GM21619 (cell line): ENCODE data around the gene PARP9.
A peak's percentile ranks its signal among the peaks of the same experiment; 100 is the strongest.
"Not testable (repeated sequence)": the region's sequence is repeated elsewhere in the genome, so short reads cannot be mapped to it uniquely, and the experiment has no call there.

Experiments
- ATAC-seq: cut with Tn5 transposase; IDR thresholded peaks from one replicate; pipeline ENCODE4 v1.9.1; 2021; ENCODE audit not compliant: unreplicated experiment

PARP9 gene

GRCh38 chr3:122576174-122576940, 12.3 kb upstream of the PARP9 start:
- ATAC-seq: peak; percentile 82

- peak; percentile 18 for ATAC-seq
These were observed 8.9 kb upstream of the PARP9 start for GRCh38 chr3:122572940-122573412.

GRCh38 chr3:122568755-122569154, 4.7 kb upstream of the PARP9 start:
- ATAC-seq: no peak

- ATAC-seq: not testable (repeated sequence)
These were observed 4.0 kb upstream of the PARP9 start for GRCh38 chr3:122568131-122568530.

GRCh38 chr3:122563717-122564025, 429 bp downstream of the PARP9 start:
- no peak for ATAC-seq

GRCh38 chr3:122562923-122563716, 980 bp downstream of the PARP9 start:
- no peak for ATAC-seq

GRCh38 chr3:122560680-122561079, 3.4 kb downstream of the PARP9 start:
- ATAC-seq: no peak

GRCh38 chr3:122559906-122560305, 4.2 kb downstream of the PARP9 start:
- ATAC-seq: no peak

GRCh38 chr3:122558605-122559004, 5.5 kb downstream of the PARP9 start:
- no peak for ATAC-seq

- ATAC-seq: no peak
These were observed 6.7 kb downstream of the PARP9 start for GRCh38 chr3:122557356-122557755.

- ATAC-seq: no peak
These were observed 8.6 kb downstream of the PARP9 start for GRCh38 chr3:122555275-122556071.

- ATAC-seq: no peak
These were observed 10.9 kb downstream of the PARP9 start for GRCh38 chr3:122553171-122553570.

GRCh38 chr3:122548619-122549018, 15.5 kb downstream of the PARP9 start:
- no peak for ATAC-seq

GRCh38 chr3:122548076-122548475, 16.0 kb downstream of the PARP9 start:
- no peak for ATAC-seq

- ATAC-seq: no peak
These were observed 17.9 kb downstream of the PARP9 start for GRCh38 chr3:122546151-122546550.

GRCh38 chr3:122538956-122539490, 25.1 kb downstream of the PARP9 start:
- ATAC-seq: no peak

- no peak for ATAC-seq
These were observed 27.5 kb downstream of the PARP9 start for GRCh38 chr3:122536632-122537001.

- ATAC-seq: no peak
These were observed 28.0 kb downstream of the PARP9 start for GRCh38 chr3:122535964-122536631.

GRCh38 chr3:122533931-122534334, 30.2 kb downstream of the PARP9 start:
- ATAC-seq: peak; percentile 100

- no peak for ATAC-seq
These were observed 30.6 kb downstream of the PARP9 start for GRCh38 chr3:122533480-122533879.

- ATAC-seq: no peak
These were observed 33.9 kb downstream of the PARP9 start for GRCh38 chr3:122530164-122530563.
